ENCODE data around the gene RASGRF1. TPM values are rescaled to one million over a fixed set of nuclear protein-coding genes. Genes with fewer than 3 reads are reported as not detected.
A peak's percentile ranks its signal among the peaks of the same experiment; 100 is the strongest.

The RASGRF1 gene, protein sequence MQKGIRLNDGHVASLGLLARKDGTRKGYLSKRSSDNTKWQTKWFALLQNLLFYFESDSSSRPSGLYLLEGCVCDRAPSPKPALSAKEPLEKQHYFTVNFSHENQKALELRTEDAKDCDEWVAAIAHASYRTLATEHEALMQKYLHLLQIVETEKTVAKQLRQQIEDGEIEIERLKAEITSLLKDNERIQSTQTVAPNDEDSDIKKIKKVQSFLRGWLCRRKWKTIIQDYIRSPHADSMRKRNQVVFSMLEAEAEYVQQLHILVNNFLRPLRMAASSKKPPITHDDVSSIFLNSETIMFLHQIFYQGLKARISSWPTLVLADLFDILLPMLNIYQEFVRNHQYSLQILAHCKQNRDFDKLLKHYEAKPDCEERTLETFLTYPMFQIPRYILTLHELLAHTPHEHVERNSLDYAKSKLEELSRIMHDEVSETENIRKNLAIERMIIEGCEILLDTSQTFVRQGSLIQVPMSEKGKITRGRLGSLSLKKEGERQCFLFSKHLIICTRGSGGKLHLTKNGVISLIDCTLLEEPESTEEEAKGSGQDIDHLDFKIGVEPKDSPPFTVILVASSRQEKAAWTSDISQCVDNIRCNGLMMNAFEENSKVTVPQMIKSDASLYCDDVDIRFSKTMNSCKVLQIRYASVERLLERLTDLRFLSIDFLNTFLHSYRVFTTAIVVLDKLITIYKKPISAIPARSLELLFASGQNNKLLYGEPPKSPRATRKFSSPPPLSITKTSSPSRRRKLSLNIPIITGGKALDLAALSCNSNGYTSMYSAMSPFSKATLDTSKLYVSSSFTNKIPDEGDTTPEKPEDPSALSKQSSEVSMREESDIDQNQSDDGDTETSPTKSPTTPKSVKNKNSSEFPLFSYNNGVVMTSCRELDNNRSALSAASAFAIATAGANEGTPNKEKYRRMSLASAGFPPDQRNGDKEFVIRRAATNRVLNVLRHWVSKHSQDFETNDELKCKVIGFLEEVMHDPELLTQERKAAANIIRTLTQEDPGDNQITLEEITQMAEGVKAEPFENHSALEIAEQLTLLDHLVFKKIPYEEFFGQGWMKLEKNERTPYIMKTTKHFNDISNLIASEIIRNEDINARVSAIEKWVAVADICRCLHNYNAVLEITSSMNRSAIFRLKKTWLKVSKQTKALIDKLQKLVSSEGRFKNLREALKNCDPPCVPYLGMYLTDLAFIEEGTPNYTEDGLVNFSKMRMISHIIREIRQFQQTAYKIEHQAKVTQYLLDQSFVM (N-terminal part only)
- total RNA-seq (ENCODE audit: unreplicated experiment) = not detected
- long read RNA-seq = 0 reads

DNA sequence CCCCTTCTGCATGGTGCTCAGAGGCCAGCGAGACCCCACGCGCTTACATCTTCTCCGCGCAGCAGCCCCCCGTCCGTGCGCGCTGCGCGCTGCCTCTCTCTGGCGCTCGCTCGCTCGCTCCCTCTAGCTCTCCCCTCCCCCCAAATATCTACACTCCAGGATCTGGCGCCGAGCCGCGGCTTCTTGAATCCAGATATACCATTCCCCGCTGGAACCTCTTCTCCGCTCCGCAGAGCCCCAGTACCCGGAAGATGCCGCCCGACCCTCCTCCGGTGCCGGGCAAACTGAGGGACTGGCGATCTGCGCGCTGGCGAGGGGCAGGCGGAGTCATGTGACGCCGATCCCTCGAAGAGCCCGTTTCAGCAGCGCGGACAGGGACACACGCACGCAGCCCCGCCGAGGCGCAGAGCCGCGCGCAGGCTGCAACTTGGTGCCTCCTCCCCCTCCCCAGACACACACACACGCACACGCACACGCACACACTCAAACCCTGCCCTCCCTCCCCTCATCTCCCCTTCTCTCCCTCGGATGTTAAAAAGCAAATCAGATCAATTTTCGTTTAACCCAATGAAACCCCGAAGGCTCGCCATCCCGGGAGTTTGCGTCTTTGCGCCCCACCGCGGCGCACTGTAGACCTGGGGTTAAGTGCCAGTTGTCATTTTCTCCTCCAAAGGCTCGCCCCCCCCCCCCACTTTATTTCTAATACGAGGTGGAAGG, at the start of gene RASGRF1:
TSS of gene RASGRF1 (minus strand) at position 294 of the 717 bp plus-strand sequence. CDS start at position 12, 282 bp downstream.
- Mint-ChIP-seq H3K27me3 (ENCODE audit: unreplicated experiment) (peaks cover 33% of the 10 kb centered on the region), H3K4me3 (ENCODE audit: unreplicated experiment) (peak within 1 kb of the TSS; percentile 47), H3K36me3 (ENCODE audit: low read depth, unreplicated experiment) (no peaks in the 10 kb centered on the region), H3K9me3 (ENCODE audit: unreplicated experiment) (no peaks in the 10 kb centered on the region), H3K4me1 (ENCODE audit: unreplicated experiment) (peaks cover 12% of the 10 kb centered on the region), H3K27ac (ENCODE audit: unreplicated experiment) (no peak within 1 kb of the TSS)
- peak; percentile 17 for DNase-seq (ENCODE audit: low spot score)
- TF ChIP-seq, protein P1, sequence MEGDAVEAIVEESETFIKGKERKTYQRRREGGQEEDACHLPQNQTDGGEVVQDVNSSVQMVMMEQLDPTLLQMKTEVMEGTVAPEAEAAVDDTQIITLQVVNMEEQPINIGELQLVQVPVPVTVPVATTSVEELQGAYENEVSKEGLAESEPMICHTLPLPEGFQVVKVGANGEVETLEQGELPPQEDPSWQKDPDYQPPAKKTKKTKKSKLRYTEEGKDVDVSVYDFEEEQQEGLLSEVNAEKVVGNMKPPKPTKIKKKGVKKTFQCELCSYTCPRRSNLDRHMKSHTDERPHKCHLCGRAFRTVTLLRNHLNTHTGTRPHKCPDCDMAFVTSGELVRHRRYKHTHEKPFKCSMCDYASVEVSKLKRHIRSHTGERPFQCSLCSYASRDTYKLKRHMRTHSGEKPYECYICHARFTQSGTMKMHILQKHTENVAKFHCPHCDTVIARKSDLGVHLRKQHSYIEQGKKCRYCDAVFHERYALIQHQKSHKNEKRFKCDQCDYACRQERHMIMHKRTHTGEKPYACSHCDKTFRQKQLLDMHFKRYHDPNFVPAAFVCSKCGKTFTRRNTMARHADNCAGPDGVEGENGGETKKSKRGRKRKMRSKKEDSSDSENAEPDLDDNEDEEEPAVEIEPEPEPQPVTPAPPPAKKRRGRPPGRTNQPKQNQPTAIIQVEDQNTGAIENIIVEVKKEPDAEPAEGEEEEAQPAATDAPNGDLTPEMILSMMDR (IDR thresholded peaks at IDR 0.05; ENCODE audit: unreplicated experiment) = no peak

GRCh38 chr15:79136434-79137046, 46.0 kb upstream of the RASGRF1 start:
- Mint-ChIP-seq H3K27ac (ENCODE audit: unreplicated experiment) (no peak overlapping the region), H3K9me3 (ENCODE audit: unreplicated experiment) (no peaks in the 10 kb centered on the region), H3K4me3 (ENCODE audit: unreplicated experiment) (no peak overlapping the region), H3K4me1 (ENCODE audit: unreplicated experiment) (peaks cover 3% of the 10 kb centered on the region), H3K27me3 (ENCODE audit: unreplicated experiment) (no peaks in the 10 kb centered on the region), H3K36me3 (ENCODE audit: low read depth, unreplicated experiment) (no peaks in the 10 kb centered on the region)
- TF ChIP-seq, protein P1 (IDR thresholded peaks at IDR 0.05; ENCODE audit: unreplicated experiment) = no peak
- DNase-seq (ENCODE audit: low spot score) = no peak

GRCh38 chr15:79133309-79133708, 42.7 kb upstream of the RASGRF1 start:
- DNase-seq (ENCODE audit: low spot score) = no peak
- TF ChIP-seq, protein P1 (IDR thresholded peaks at IDR 0.05; ENCODE audit: unreplicated experiment) = no peak
- H3K27me3 Mint-ChIP-seq (ENCODE audit: unreplicated experiment) = no peaks in the 10 kb centered on the region

GRCh38 chr15:79132770-79133169, 42.2 kb upstream of the RASGRF1 start:
- Mint-ChIP-seq H3K4me1 (ENCODE audit: unreplicated experiment) (peaks cover 3% of the 10 kb centered on the region), H3K27ac (ENCODE audit: unreplicated experiment) (no peak overlapping the region), H3K36me3 (ENCODE audit: low read depth, unreplicated experiment) (no peaks in the 10 kb centered on the region), H3K4me3 (ENCODE audit: unreplicated experiment) (no peak overlapping the region), H3K27me3 (ENCODE audit: unreplicated experiment) (no peaks in the 10 kb centered on the region), H3K9me3 (ENCODE audit: unreplicated experiment) (peaks cover 4% of the 10 kb centered on the region)
- TF ChIP-seq, protein P1 (IDR thresholded peaks at IDR 0.05; ENCODE audit: unreplicated experiment) = no peak
- no peak for DNase-seq (ENCODE audit: low spot score)

More at GRCh38 chr15:79133309-79133708, 42.7 kb upstream of the RASGRF1 start:
- H3K27ac Mint-ChIP-seq (ENCODE audit: unreplicated experiment) = no peak overlapping the region
- no peaks in the 10 kb centered on the region for H3K36me3 Mint-ChIP-seq (ENCODE audit: low read depth, unreplicated experiment)
- no peak overlapping the region for H3K4me3 Mint-ChIP-seq (ENCODE audit: unreplicated experiment)
- peaks cover 3% of the 10 kb centered on the region for H3K4me1 Mint-ChIP-seq (ENCODE audit: unreplicated experiment)
- peaks cover 4% of the 10 kb centered on the region for H3K9me3 Mint-ChIP-seq (ENCODE audit: unreplicated experiment)
